Breast epithelium (tissue), 4 donors: Measurements from ENCODE around the gene PSMD4. TPM values are rescaled to one million over a fixed set of nuclear protein-coding genes. Genes with fewer than 3 reads are reported as not detected.

Source experiments
- DNase-seq, 2 donors: peaks; one replicate each; pipeline ENCODE4 v3.0.0-alpha.2; 2019; ENCODE audit warnings: low spot score in 2 of 2
- H3K27ac ChIP-seq, 2 donors: fragments of 200-600 bp; sonication (generic) in 1 of 2; one replicate each; pipeline ENCODE4 v1.5.1; 2016 to 2019; ENCODE audit warnings: mild to moderate bottlenecking in 1 of 2
- H3K27me3 ChIP-seq, 2 donors: fragments of 200-600 bp; sonication (generic) in 1 of 2; one replicate each; pipeline versions ENCODE4 v1.5.1 to v1.6.0; 2017 to 2019; ENCODE audit warnings: control low read depth in 1 of 2, mild to moderate bottlenecking in 1 of 2
- H3K36me3 ChIP-seq: fragments of 200-600 bp; one replicate; pipeline ENCODE4 v1.5.1; 2019
- H3K4me1 ChIP-seq, 2 donors: fragments of 200-600 bp; sonication (generic); one replicate each; pipeline ENCODE4 v1.5.1; 2016 to 2019; ENCODE audit warnings: control low read depth in 1 of 2
- H3K4me3 ChIP-seq, 3 donors: fragments of 200-600 bp; sonication (generic); 1 replicate in 2 of 3; 2 replicates in 1 of 3; pipeline ENCODE4 v1.5.1; 2016 to 2019; ENCODE audit warnings: mild to moderate bottlenecking in 3 of 3, moderate library complexity in 2 of 3
- H3K9me3 ChIP-seq, 2 donors: fragments of 200-600 bp; sonication (generic) in 1 of 2; one replicate each; pipeline ENCODE4 v1.5.1; 2016 to 2019; ENCODE audit warnings: control low read depth in 1 of 2
- CTCF ChIP-seq, 3 donors: fragments of 450-650 bp; IDR thresholded peaks; one replicate each; pipeline ENCODE4 v1.5.1; 2016 to 2017; ENCODE audit warnings: antibody characterized with exemption in 3 of 3, mild to moderate bottlenecking in 3 of 3, moderate library complexity in 3 of 3
- POLR2A ChIP-seq: fragments of 450-650 bp; IDR thresholded peaks from one replicate; pipeline ENCODE4 v1.6.1; 2016; ENCODE audit warnings: antibody characterized with exemption, mild to moderate bottlenecking, moderate library complexity
- POLR2AphosphoS5 ChIP-seq, 3 donors: sonication (generic); formaldehyde crosslinking; IDR thresholded peaks; one replicate each; pipeline ENCODE4 v1.6.1; 2017; ENCODE audit warnings: antibody characterized with exemption in 3 of 3
- intact Hi-C: fragments of 100-400 bp; cut with DNase I; formaldehyde crosslinking; loops from one replicate; pipeline ENCODE4 v1.15.1; 2023; ENCODE audit warnings: low total_unique reads
- total RNA-seq, 3 donors: library from RNA; depleted of rRNA; stranded (reverse); fragments of >200 nt; gene quantifications; one replicate each; pipeline ENCODE4 v1.1.0, GENCODE V29; 2016

The PSMD4 gene
- total RNA-seq, 3 donors from 2014 or later: 108 to 188 (median 140) TPM

- intact Hi-C loops: no loop called here
- Histone ChIP-seq H3K27me3 (no peaks in the 10 kb centered on the region), H3K27ac (no peak overlapping the region), H3K4me1 (peaks cover 4 to 10% of the 10 kb centered on the region in 2 donors), H3K4me3 (no peak overlapping the region), H3K9me3 (no peaks in the 10 kb centered on the region), H3K36me3 (peaks cover 1% of the 10 kb centered on the region)
- TF ChIP-seq CTCF (IDR thresholded peaks at IDR 0.05) (no peak), POLR2A (no peak), POLR2AphosphoS5 (IDR thresholded peaks at IDR 0.05) (no peak)
- no peak for DNase-seq
Measured at GRCh38 chr1:151288502-151288901, 34.0 kb downstream of the PSMD4 start.

GRCh38 chr1:151289080-151289935 is 34.8 kb downstream of the PSMD4 start:
- DNase-seq: no peak
- intact Hi-C loops: no loop called here
- Histone ChIP-seq H3K36me3 (peaks cover 9% of the 10 kb centered on the region), H3K27me3 (no peaks in the 10 kb centered on the region), H3K4me3 (no peak overlapping the region), H3K4me1 (peaks cover 0 to 2% of the 10 kb centered on the region in 2 donors), H3K27ac (peak overlapping the region in 1 of 2 donors; percentile 7), H3K9me3 (no peaks in the 10 kb centered on the region)
- TF ChIP-seq POLR2A (no peak), POLR2AphosphoS5 (IDR thresholded peaks at IDR 0.05) (no peak), CTCF (IDR thresholded peaks at IDR 0.05) (no peak)

- TF ChIP-seq POLR2A (no peak), CTCF (IDR thresholded peaks at IDR 0.05) (no peak), POLR2AphosphoS5 (IDR thresholded peaks at IDR 0.05) (no peak)
- Histone ChIP-seq H3K4me3 (no peak overlapping the region), H3K27me3 (no peaks in the 10 kb centered on the region), H3K36me3 (peaks cover 10% of the 10 kb centered on the region), H3K9me3 (no peaks in the 10 kb centered on the region), H3K4me1 (no peaks in the 10 kb centered on the region), H3K27ac (no peak overlapping the region)
- intact Hi-C loops: no loop called here
- no peak for DNase-seq
Measured at GRCh38 chr1:151289991-151290708, 35.6 kb downstream of the PSMD4 start.

- intact Hi-C loops: no loop called here
- H3K27ac ChIP-seq: no peak overlapping the region
- H3K4me3 ChIP-seq: no peak overlapping the region
- H3K4me1 ChIP-seq: no peaks in the 10 kb centered on the region
- TF ChIP-seq POLR2AphosphoS5 (IDR thresholded peaks at IDR 0.05) (no peak), POLR2A (no peak), CTCF (IDR thresholded peaks at IDR 0.05) (no peak)
- peaks cover 10% of the 10 kb centered on the region for H3K36me3 ChIP-seq
- H3K9me3 ChIP-seq: no peaks in the 10 kb centered on the region
- no peaks in the 10 kb centered on the region for H3K27me3 ChIP-seq
- DNase-seq: no peak
Measured at GRCh38 chr1:151290709-151291303, 36.3 kb downstream of the PSMD4 start.
